ENCODE results near the gene EPC2. TPM values are rescaled to one million over a fixed set of nuclear protein-coding genes. Genes with fewer than 3 reads are reported as not detected.

Gene EPC2
- total RNA-seq, 2 donors from 2014 or later = 19.7 to 25.4 TPM

DNA sequence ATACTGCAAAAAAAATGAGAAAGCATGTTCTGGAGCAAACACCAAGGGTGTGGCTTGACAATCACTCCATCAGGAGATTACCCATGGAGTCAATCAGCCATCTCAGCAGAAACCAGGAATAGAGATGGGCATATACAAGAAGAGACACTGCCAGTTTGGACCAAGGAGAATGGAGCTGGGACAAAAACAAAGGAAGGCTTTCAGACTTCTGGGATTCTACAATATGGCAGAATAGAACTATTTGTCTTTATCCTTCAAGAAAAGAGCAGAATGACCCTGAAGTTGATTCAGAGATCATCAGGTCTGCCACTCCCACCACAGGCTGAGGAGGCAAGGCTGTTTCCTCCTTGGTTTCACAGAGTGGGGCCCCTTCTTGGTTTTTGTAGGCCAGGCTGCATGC lies 182.2 kb downstream of the EPC2 start:
- intact Hi-C loops (cut with DNase I, micrococcal nuclease) = no loop called here
- no peak for DNase-seq
- no peak for ATAC-seq

DNA sequence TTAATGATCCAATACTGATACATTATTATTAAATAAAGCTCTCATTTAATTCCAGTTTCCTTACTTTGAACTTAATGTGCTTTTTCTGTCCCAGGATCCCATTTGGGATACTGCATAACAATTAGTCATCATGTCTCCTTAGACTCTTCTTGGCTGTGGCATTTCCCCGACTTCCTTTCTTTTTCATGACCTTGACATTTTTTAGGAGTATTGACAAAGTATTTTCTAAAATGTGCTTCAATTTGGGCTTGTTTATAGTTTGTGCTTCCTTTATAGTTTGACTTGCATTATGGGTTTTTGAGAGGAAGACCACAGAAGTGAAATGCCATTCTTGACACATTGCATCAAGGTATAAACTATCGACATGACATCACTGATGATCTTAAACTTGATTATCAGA lies 184.4 kb downstream of the EPC2 start:
- ATAC-seq = no peak
- intact Hi-C loops (cut with DNase I, micrococcal nuclease) = no loop called here
- DNase-seq = no peak

DNA sequence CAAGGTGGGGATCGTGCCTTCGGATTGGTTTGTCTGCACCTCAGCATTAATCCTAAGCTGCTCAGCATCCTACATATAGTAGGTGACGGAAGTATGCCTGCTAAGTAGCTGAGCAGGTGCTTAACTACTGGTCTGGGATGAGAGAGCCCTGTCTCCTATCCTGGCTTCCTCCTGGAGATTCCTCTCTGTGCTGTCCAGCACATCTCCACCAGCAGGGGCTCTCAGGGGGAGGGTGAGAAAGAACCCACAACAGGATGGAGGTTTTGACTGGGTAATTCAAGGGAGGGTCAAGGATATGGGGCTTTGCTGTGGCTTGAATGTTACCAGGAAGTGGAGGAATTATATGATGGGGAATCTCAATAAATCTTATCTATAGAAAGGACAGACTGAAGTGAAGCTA lies 185.1 kb downstream of the EPC2 start:
- intact Hi-C loops (cut with DNase I, micrococcal nuclease) = no loop called here
- ATAC-seq = no peak
- no peak for DNase-seq

DNA sequence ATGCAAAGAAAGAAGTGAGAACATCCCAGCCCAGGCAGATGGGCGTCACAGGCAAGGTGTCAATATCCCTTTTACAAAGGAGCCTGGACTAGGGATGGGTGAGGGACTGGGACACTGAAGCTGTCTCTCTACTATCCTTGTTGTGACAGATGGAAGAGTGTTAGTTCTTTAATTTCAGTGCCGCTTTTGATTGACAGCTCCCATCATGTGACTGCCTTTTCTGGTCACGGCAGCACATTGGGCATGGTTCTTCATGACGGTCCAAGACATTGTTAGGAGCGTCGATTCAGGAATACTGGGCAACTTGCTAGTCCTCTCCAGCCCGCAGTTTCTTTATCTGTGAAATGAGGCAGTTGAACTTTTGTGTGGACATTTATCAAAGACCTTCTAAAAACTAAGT lies 188.1 kb downstream of the EPC2 start:
- DNase-seq (no peak), ATAC-seq (no peak)
- intact Hi-C loops (cut with DNase I, micrococcal nuclease) = no loop called here

Other genes starting within 250 kb of the EPC2 start
- gene KIF5C, start 230.5 kb downstream of the EPC2 start, total RNA-seq = 1 to 10 TPM; 1.4 to 2.7 TPM